NOMO-1 treated with dmso at 0.1 percent for 144 hours (cell line): ENCODE results near the gene TMC6.
"Not testable (repeated sequence)": the region's sequence is repeated elsewhere in the genome, so short reads cannot be mapped to it uniquely, and the experiment has no call there.

Experiments
- DNase-seq: peaks from one replicate; lab custom pipeline; 2025; ENCODE audit not compliant: unreplicated experiment; lab: John Stamatoyannopoulos, UW

TMC6 gene

GRCh38 chr17:78111016-78111726 lies 17.4 kb downstream of the TMC6 start:
- no peak for DNase-seq

- no peak for DNase-seq
Observed at GRCh38 chr17:78110363-78111015, 18.1 kb downstream of the TMC6 start.

- no peak for DNase-seq
Observed at GRCh38 chr17:78109489-78109761, 19.1 kb downstream of the TMC6 start.

DNA sequence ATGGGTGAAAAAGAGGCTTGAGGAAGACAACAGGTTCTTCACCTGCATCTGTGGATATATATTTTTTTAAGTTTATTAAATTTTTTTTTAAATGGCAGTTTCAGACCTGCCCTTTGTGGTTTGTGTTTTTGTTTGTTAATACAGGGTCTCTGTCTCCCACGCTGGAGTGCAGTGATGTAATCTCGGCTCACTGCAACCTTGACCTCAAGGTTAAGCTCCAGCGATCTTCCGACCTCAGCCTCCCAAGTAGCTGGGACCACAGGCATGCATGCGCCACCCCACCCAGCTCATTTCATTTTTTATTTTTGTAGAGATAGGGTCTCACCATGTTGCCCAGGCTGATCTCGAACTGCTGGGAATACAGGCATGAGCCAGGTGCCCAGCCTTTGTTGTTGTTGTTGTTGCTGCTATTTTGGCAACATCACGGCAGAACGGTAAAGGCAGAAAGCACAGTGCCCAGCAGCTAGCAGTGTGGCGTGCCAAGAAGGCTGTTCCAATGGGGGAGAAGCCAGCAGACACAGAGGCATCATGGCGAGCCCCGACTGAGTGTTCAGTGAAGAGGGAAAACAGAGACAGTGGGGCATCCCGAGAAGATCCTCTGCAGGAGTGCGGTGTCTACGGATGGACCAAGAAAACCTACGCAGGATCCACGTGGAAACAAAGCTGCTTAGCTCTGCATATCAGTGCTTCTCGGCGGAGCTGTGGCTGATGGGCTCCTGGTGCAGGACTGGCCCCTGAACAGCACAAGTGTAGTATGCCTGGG lies 19.6 kb downstream of the TMC6 start:
- DNase-seq: no peak

GRCh38 chr17:78107976-78108725 lies 20.4 kb downstream of the TMC6 start:
- no peak for DNase-seq

DNA sequence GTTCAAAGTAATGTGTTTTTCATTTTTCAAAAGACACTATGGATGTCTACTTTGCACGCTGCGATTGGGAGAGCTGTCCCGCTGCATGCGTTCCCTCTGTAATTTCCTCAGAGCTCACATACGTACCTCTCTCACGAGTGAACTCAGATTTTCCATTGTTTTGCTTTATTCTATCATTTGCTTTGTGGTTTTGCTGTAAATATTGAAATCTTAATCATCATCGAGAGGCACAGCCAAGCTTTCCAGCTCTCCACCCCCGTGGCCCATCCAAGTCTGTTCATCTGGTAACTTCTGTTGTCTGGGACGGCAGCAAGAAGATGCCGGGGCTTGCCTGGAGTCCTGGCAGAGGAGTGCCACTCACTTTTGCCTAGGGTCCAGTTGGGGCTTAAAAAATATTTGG lies 21.1 kb downstream of the TMC6 start:
- DNase-seq: no peak

- no peak for DNase-seq
Observed at GRCh38 chr17:78106211-78106610, 22.3 kb downstream of the TMC6 start.

DNA sequence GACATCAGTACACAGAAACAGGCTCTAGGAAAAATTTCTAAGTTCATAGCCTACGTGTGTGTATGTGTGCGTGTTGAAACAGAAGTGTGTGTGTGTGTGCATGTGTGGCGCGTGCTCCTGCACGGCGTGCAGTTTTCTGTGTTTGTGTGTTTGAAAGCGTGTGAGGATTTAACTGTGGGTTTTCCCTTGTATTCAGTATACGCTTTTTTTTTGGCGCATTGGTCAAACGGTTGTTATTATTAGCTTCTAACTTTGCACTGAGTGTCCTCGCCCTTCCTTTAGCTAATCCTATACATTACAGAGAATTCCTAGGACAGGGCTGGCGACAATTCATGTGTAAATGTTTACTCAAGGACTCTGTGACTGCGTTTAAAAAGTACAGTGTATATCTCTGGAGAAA lies 23.0 kb downstream of the TMC6 start:
- no peak for DNase-seq

GRCh38 chr17:78105101-78105500 lies 23.5 kb downstream of the TMC6 start:
- no peak for DNase-seq

GRCh38 chr17:78104540-78104941 lies 24.0 kb downstream of the TMC6 start:
- no peak for DNase-seq

DNA sequence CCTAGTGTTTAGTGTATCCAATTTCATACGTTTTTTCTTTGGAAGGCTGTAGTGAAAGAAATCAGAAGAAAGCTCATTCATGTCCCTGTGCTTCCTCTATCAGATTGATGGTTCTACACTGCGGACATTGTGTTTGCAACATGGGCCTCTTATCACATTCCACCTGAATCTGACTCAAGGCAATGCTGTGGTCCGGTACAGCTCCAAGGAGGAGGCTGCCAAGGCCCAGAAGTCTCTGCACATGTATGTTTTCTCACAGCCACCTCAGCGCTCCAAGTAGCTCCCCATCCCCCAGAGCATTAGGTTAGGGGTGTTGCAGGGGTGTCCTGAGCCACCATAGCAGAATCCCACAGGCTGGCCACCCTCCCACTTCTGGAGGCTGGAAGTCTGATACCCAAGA lies 25.2 kb downstream of the TMC6 start:
- DNase-seq: no peak

DNA sequence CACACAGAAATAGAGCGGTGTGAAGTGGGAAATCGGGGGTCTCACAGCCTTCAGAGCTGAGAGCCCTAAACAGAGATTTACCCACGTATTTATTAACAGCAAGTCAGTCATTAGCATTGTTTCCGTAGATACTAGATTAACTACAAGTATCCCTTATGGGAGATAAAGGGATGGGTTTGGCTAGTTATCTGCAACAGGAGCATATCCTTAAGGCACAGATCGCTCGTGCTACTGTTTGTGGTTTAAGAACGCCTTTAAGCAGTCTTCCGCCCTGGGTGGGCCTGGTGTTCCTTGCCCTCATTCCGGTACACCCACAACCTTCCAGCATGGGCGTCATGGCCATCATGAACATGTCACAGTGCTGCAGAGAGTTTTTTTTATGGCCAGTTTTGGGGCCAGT lies 27.0 kb downstream of the TMC6 start:
- DNase-seq: no peak

GRCh38 chr17:78101112-78101511 lies 27.4 kb downstream of the TMC6 start:
- no peak for DNase-seq

GRCh38 chr17:78096093-78096492 lies 32.5 kb downstream of the TMC6 start:
- no peak for DNase-seq

DNA sequence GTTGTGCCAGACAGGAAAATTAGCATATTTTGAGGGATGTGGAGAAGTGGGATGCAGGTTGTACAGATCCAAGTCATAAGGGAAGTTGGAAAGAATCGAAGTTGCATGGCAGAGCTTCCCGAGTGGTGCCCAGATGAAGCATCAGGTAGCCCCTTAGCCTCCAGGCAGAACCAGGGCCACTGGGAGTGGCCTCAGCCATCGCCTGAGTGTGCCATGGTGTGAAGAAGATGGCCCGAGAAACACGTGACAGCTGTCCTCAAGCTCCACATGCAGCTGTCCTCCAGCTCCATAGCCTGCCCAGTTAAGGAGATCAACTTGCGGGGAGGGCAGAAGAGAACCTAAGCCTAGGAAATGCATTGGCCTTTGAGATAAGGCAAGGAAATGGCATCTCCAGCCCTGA lies 33.5 kb downstream of the TMC6 start:
- DNase-seq: no peak

- DNase-seq: no peak
Observed at GRCh38 chr17:78092794-78093324, 35.7 kb downstream of the TMC6 start.

GRCh38 chr17:78089576-78090281 lies 38.8 kb downstream of the TMC6 start:
- no peak for DNase-seq

GRCh38 chr17:78088529-78088928 lies 40.0 kb downstream of the TMC6 start:
- no peak for DNase-seq

GRCh38 chr17:78086740-78087139 lies 41.8 kb downstream of the TMC6 start:
- DNase-seq: no peak

GRCh38 chr17:78082988-78083387 lies 45.6 kb downstream of the TMC6 start:
- no peak for DNase-seq

GRCh38 chr17:78082355-78082872 lies 46.1 kb downstream of the TMC6 start:
- not testable (repeated sequence) for DNase-seq
